GM06990 (cell line): ENCODE results near the gene BST1.

Experiments
- DNase-seq: peaks from one replicate; pipeline ENCODE4 v3.0.0-alpha.2; 2011; ENCODE audit not compliant: insufficient read length; ENCODE audit errors: extremely low read depth
- H3K27me3 ChIP-seq: replicated peaks from 2 replicates; pipeline ENCODE4 v1.6.0; 2011; ENCODE audit warnings: low read length; ENCODE audit not compliant: control insufficient read depth, insufficient read depth
- H3K36me3 ChIP-seq: 2 replicates; pipeline ENCODE4 v1.5.1; 2011; ENCODE audit warnings: low read length; ENCODE audit not compliant: control insufficient read depth, insufficient read depth
- H3K4me3 ChIP-seq: replicated peaks from 2 replicates; pipeline ENCODE4 v1.5.1; 2011; ENCODE audit warnings: low read depth, mild to moderate bottlenecking, control low read depth, low read length
- CTCF ChIP-seq: IDR thresholded peaks from 2 replicates; pipeline ENCODE4 v1.5.1; 2011; ENCODE audit warnings: low read length, control low read depth, mild to moderate bottlenecking, inconsistent platforms; ENCODE audit not compliant: insufficient read depth, poor library complexity, severe bottlenecking

The BST1 gene

DNA sequence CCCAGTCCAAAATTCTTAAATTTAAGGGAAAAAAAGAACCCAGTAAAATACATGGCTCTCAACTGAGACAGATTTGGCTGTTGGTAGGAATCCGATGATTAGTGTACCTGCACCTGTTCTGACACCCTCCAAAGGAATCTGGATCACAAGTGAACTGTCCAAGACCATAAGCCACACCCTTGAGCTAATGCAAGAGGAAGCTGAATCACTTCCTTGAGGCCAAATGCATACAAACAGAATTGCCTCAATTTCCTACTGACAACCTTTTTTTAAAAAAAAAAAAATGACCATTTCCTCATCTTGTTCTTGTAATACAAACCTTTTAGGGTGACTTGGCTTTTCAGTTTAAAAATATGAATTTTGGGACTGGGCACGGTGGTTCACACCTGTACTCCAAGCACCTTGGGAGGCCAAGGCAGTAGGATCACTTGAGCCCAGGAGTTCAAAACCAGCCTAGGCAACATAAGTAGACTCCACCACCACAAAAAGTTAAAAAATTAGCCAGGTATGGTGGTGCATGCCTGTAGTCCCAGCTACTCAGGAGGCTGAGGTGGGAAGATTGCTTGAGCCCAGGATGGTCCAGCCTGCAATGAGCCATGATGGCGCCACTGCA is 37.0 kb upstream of the BST1 start:
- H3K4me3 ChIP-seq: no peak overlapping the region
- no peaks in the 10 kb centered on the region for H3K27me3 ChIP-seq
- peaks cover 3% of the 10 kb centered on the region for H3K36me3 ChIP-seq
- TF ChIP-seq CTCF: no peak
- DNase-seq: no peak

DNA sequence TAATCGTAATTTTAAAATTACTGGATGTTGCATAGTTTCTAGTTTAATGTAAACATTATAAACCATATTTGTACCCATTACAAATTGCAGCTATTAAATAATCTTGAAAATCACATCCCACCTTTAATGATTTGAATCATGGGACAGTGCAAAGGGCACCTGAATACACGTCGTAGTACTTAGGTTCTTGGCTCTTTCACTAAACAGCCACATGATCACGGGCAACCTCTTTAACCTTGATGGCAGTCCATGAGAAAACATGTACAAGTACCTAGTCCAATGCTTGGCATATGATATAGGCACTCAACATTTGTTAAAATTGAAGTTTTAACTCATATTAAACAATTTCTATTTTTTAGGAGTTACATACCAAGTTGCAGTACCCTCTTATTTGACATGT is 35.9 kb upstream of the BST1 start:
- Histone ChIP-seq H3K27me3 (no peaks in the 10 kb centered on the region), H3K4me3 (no peak overlapping the region), H3K36me3 (peaks cover 3% of the 10 kb centered on the region)
- no peak for TF ChIP-seq CTCF
- no peak for DNase-seq

DNA sequence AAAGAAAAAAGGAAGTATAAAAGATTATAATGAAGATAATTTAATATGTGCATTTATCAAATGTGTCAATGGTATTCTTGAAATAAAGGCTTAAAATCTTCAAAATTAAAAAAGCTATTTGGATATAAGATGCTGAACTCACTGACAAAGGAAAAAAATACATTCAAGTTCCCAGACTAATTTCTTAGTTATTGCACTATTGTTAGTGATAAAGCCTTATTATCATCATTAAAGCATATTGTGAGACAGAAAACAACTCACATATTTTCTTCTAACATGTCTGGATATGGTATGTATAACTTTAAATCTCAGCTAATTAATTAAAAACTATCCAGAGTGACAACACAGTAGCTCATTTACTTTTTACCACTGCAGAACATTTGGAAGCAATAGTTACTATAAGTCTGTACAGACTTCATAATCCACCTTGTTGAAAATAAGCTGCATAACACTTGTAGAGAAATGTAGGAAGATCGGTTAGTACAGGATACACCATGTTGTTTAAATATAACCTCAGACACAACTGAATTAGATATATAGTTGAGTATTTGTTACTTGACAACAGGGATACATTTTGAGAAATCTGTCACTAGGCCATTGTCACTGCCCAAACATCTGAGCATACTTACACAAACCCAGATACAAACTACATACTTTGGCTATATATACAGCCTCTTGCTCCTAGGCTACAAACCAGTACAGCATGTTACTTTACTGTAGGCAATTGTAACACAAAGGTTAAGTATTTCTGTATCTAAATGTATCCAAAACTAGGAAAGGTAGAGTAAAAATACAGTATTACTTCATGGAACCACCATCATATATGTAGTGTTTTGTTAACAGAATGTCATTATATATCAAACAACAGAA is 34.1 kb upstream of the BST1 start:
- no peak overlapping the region for H3K4me3 ChIP-seq
- peaks cover 3% of the 10 kb centered on the region for H3K36me3 ChIP-seq
- TF ChIP-seq CTCF: no peak
- no peak for DNase-seq
- H3K27me3 ChIP-seq: no peaks in the 10 kb centered on the region

DNA sequence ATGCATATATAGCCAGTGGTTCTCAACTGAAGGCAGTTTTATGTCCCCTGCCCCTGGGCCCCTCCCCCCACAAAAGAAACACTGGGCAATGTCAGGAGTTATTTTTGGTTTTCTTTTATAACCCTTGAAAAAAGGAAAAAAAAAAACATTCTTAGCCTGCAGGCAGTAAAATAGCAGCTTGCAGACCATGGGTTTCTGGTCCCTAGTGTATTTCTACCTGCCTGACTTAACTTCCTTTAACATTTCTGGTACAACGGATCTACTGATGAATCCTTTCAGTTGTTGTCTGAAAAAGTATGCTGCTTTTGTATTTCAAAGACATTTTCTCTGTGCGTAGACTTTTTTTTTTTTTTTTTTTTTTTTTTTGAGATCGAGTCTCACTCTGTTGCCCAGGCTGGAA is 32.3 kb upstream of the BST1 start:
- DNase-seq: no peak
- Histone ChIP-seq H3K27me3 (no peaks in the 10 kb centered on the region), H3K36me3 (no peaks in the 10 kb centered on the region; the same call in 1 of the 2 replicates), H3K4me3 (no peak overlapping the region)
- no peak for TF ChIP-seq CTCF

- DNase-seq: no peak
- no peaks in the 10 kb centered on the region for H3K36me3 ChIP-seq
- no peak for TF ChIP-seq CTCF
- no peaks in the 10 kb centered on the region for H3K27me3 ChIP-seq
- no peak overlapping the region for H3K4me3 ChIP-seq
These were observed 30.8 kb upstream of the BST1 start for GRCh38 chr4:15672101-15672500.
